HG03460 (cell line): ENCODE measurements around the gene ZNF750.

Source experiments
- ATAC-seq: cut with Tn5 transposase; IDR thresholded peaks from one replicate; pipeline ENCODE4 v1.9.1; 2021; ENCODE audit not compliant: unreplicated experiment

ZNF750 gene

DNA sequence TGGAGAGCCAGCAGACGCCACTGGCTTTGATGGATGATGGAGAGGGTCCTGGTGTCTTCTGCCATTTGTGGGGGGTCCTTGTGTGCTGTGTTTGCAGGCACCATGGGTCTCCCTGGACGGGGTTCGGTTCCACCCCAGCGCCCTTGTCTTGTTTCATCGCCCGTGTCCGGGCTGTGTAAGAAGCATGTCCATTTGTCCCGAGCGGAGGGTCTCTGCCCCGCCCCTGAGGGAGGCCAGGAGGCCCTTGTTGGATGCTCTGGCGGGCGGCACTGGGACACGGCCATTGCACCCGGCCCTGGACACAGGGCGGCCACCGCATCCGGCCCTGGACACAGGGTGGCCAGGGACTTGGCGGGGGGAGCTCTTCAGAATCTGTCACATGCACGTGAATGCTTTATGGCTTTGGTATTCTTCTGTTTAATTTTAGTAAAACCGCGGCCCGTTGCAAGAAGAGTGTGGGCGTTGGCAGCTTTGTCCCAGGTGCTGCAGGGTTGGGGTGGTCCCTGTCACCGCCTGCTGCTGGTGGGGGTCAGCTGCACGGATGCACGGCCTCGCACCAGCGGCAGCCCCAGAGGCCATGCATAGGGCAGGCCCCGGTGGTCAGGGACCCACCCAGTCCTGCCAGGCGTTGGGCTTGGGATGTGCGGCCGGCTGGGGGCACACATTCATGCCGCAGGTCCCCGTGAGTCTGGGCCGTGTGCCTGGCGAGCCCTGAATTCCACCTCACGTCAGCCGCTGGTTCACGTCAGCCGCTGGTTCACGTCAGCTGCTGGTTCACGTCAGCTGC, 21.0 kb upstream of the ZNF750 start:
- ATAC-seq: no peak

DNA sequence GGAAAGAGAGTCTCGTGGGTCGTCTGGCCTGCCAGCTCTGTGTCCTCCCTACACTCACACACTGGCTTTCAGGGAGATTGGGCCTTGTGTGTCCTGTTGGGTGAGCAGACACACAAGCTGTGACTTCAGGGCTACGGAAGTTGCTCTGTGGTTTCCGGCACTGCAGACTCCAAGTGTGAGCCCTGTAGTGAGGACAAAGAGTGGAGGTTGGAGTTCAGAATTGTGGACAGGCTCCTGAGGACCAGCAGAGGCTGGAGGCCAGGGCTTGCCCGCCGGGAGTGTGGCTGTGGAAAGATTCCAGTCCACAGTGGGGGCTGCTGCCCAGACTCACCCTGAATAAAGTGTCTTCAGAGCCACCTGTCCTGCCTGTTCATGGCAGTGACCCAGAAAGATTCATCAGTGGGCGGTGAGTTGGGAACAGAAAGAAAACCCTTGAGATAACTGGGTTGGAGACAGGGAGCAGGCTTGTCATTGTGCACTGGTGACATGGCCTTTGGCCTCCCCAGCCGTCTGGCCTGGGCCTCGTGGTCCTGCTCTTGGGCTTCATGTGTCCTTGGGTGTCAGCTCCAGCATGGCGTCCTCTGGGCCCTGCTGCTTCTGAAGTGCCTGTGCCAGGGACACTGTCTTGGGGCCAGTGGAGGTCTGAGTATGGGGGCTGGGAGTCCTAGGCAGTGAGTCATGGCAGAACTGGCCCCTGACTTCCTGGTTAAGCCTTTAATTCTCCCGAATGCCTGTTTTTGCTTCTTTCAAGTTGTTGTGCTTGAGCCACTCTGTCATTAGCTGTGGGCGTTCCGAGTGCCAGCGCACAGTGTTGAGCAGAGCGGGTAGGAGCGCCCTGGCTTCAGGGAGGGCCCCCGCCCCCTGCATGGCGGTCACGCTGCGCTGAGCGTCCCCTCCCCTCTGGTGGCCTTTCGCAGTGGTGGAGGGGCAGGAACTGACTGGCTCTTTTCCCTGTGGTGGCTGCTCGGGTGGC, 19.9 kb upstream of the ZNF750 start:
- ATAC-seq: no peak

DNA sequence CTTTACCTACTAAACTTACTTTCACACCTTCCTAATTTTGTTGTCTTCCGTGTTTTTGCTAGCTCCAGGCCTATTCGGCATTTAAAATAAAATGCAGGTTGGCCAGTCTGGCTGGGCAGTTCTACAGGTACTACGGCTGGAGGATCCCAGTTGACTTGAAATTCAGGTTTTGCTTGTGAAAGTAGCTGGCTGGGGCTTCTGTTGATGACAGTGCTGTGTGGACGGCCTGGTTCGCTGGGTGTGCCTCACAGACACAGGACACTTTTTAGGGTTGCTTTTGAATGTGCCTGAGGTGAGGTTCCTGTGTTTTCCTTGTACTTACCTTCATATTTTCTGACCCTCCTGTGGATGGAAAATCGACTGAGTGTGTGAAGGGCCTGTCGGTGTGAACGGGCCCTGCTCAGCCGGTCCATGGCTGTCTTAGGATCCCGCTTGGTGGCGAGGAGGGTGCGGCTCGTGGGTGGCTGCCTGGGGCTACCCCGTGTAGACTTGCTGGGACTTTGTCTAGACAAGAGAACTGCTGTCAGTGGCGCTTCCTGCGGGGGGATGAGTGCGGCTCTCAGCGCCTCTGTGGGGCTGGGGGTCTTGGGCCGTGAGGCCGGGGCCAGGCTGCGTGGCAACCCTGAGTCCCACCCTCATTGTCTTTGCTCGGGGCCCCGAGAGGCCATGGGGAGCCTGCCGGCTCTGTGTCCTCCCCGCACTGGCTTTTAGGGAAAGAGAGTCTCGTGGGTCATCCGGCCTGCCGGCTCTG, 18.7 kb upstream of the ZNF750 start:
- ATAC-seq: no peak

DNA sequence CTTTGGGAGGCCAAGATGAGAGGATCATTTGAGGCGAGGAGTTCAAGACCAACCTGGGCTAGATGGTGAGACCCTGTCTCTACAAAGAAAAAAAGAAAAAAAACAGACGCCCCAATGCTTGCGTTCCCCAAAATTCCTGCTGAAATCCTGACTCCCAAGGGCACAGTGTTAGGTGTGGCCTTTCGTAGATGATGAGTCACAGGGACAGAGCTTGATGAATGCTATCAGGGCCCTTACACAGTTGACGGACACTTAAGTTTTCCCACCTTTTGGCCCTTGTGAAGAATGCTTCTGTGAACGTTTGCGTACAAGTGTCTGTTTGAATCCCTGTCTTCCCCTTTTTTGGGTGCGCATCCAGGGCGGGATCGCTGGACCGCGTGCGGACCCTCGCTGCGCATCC, 16.5 kb upstream of the ZNF750 start:
- no peak for ATAC-seq

DNA sequence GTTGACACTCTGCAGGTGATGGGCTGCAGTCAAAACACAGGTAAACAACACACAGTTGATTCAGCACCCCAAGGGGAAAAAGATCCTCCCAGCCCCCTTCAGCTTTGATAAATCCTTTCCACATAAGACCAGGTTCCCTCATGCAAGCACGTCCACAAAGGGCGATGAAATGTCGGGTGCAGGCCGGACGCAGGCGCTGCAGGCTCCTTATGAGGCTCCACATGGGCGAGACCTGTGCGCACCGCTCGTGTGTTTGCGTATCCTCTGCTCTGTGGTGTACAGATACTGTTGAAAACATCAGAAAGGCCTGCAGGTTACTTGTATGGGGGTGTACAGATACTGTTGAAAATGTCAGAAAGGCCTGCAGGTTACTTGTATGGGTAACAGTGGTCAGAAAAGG, 14.4 kb upstream of the ZNF750 start:
- ATAC-seq: no peak

DNA sequence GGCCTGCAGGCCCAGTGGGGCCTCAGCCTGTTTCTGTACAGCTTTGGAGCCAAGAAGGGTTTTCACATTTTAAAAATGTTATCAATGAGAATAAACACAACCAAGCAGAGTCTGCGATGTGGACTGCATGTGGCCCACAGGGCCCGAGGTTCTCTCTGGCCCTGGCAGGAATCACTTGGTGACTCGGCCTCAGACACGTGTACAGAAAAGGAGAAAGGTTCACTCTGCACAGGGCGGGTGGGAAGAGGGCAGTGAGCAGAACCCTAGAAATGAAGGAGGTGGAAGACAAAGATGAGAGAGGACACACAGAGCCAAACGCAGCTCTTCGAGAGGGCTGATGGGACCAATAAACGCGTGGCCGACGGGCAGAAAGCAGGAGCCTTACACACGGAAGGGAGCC, 11.6 kb upstream of the ZNF750 start:
- no peak for ATAC-seq

DNA sequence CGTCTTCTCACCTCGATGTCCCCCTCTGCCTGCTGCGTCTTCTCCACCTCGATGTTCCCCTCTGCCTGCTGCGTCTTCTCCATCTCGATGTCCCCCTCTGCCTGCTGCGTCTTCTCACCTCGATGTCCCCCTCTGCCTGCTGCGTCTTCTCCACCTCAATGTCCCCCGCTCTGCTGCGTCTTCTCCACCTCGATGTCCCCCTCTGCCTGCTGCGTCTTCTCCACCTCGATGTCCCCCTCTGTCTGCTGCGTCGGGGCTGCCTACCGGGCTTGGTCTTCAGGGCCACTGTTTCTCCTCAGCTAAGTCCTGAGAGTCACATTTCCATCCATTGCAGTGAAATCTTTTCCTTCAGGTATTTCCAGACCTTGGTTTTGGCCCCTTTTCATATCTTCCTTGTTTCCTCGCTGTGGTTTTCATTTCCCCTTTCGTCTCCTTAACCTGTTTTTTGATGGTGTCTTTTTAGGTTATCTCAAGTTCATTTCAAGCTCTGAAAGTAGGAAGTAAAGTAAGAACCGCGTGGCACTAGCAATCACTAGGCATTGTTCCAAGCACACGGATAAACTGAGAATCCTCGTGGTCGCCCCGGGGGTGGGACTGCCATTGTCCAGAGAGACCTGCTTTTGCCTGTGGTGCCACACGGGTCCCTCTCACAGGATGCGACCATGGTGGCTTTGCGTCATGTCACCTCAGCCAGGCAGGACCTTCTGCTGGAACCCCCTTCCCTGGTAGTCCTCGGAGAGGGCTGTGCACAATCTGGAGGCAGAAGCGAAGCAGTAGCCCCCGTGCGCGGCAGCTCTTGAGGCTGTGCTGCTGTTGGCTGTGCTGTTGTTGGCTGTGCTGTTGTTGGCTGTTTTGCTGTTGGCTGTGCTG, 9.5 kb upstream of the ZNF750 start:
- no peak for ATAC-seq

DNA sequence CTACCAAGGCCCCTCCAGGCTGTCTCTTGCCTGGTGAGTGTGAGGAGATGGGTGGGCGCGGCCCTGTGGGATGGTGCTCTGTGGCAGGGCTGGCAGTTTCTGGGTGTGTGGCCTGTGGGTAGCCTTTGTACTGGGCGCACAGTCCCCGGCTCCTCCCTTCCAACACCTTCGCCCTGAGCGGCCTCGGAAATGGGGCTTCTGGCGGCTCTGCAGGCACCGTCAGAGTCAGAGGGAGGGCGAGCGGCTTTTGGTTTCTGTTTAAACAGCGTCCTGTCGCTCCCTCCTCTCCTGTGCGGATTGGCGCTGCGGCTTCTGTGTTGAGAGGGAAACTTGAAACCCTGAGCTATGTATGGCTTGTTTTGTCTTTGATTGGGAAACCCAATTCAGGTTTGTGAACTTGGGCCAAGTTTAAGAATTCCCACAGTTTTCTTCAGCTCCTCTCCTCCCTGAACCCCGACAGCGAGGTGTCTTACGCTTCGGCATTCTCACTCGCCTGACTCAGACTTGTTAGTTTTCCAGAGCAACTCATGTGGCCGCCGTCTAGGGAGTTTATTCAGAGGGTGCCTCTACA, 8.3 kb upstream of the ZNF750 start:
- ATAC-seq: no peak

DNA sequence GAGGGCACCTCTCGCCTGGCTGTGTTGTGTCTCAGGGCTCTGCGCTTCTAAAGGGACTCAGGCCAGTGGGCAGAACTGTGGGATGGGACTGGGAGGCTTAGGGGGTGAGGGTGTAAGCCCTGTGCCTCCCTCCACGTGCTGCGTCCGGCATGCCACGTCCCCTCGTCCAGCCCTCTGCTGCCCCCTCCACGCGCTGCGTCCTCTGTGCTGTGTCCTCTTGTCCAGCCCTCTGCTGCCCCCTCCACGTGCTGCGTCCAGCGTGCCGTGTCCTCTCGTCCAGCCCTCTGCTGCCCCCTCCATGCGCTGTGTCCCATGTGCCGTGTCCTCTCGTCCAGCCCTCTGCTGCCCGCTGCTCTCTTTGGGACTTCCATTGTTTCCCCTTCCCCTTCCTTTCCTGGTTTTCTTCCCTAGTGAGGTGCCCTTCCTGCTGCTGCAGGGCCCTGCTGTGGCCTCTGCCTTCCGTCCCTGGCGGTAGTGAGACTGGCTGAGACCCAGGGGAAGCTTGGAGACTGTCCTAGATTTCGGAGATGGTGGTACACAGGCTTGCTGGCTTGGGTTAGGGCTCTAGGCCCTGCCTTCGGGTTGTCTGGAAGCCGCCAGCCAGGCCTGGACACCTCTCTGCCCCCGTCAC, 6.4 kb upstream of the ZNF750 start:
- no peak for ATAC-seq

DNA sequence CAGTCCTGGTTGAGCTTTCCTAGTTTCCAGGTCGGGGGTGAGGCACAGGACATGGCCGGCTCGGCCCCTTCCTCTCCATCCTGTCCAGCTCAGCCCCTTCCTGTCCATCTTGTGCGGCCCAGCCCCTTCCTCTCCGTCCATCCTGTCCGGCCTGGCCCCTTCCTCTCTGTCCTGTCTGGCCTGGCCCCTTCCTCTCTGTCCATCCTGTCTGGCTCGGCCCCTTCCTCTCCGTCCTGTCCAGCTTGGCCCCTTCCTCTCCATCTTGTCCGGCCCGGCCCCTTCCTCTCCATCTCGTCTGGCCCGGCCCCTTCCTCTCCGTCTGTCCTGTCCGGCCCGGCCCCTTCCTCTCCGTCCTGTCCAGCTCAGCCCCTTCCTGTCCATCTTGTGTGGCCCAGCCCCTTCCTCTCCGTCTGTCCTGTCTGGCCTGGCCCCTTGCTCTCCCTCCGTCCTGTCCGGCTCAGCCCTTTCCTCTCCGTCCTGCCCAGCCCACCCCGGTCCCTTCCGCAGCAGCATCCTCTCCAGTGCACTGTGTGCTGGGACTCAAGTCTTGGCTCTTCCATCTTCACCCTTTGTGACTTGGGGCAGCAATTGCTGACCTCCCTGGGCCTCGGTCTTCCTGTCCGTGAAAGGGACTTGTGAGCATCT, 5.5 kb upstream of the ZNF750 start:
- no peak for ATAC-seq

DNA sequence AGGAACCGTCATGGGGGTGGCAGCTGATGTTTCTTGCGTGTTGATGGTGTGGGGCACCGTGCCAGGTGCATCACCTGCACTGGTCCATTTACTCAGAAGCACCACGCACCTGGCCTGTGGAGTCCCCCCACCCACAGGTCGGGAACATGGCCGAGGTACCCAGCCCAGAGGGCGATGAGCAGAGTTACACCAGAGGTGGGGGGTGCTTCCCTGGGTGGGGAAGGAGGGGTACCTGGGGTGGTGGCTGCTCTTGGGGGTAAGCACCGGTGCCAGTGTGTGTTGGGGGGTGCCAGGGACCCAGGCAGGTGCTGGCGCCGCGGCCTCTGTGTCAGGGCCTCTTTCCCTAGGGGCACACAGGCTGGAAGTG, 5.0 kb upstream of the ZNF750 start:
- ATAC-seq: no peak

DNA sequence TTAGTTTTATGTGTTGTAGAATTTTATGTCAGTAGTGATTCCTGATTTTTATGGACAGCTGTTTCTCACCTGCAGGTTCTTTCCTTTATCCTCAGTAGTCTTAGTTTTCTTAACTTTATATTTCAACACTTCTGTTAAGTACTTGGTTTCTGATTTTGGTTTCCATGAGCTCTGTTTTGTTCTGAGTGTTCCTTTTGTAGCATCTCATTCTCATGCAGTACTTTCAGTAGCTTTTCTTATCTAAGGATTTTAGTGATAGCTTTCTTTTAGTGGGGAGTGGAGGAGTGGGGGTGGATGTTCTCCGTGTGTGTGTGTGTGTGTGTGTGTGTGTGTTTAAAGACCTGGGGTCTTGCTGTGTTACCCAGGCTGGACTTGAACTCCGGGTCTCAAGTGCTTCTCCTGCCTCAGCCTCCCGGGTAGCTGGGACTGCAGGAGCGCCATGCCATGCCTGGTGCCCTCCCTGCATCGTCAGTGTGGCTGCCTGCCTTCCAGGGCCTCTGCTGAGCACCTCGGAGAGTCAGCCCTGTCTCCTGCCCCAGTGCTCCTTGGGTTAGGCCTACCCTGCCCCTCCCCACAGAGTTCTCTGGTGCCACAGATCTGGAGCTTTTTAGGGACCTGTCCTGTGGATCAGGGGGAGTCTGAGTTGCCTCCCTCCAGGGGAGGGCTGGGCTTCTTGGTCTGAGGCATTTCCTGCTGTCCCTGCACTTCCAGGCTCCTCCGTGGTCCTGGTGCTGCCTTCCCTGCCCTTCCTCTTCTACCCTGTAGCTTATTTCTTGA, 4.3 kb upstream of the ZNF750 start:
- ATAC-seq: no peak

DNA sequence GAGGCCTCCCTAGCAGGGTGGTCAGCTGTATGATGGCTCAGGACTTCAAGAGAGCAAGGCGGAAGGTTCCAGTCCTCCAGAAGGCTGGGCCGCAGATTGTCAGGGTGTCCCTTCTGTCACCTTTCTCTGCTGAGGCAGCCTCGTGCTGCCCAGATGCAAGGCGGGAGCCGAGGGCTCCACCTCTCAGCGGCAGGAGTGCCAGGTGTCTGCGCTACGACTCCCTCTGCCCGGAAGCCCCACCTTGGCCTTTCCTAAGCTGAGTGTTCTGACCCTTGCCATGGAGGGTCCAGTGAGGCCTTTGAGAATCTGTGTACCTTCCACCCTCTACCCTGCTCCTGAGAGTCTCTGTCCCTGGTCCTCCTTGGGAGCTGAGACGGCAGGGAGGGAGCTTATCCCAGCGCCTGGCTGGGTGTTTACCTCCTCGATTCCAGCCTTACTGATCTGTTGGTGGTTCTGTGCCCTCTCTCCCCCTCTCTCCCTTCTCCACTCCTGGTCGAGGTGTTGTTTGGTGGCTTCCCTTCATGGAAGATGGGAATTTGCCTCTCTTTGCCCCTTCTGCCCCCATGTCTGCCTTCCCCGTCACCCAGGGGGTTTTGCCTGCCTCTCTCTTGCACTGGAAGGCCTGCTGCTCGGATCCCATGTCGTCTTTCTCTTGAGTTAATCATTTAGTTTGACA, 2.2 kb upstream of the ZNF750 start:
- ATAC-seq: no peak

DNA sequence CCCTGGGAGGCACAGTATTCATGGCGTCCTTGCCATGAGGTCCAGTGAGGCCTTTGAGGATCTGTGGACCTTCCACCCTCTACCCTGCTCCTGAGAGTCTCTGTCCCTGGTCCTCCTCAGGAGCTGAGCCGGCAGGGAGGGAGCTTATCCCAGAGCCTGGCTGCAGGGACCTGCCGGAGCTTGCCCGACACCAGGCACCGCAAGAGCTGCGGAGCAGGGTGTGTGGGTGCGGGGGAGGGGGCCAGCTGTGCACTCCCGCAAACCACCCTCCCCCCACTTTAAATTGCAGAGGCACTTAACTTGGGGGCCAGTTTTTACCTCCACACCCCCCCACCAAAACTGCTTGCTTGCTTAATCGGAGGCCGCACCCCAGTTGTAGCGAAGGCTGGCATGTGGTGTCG, 609 bp upstream of the ZNF750 start:
- no peak for ATAC-seq

DNA sequence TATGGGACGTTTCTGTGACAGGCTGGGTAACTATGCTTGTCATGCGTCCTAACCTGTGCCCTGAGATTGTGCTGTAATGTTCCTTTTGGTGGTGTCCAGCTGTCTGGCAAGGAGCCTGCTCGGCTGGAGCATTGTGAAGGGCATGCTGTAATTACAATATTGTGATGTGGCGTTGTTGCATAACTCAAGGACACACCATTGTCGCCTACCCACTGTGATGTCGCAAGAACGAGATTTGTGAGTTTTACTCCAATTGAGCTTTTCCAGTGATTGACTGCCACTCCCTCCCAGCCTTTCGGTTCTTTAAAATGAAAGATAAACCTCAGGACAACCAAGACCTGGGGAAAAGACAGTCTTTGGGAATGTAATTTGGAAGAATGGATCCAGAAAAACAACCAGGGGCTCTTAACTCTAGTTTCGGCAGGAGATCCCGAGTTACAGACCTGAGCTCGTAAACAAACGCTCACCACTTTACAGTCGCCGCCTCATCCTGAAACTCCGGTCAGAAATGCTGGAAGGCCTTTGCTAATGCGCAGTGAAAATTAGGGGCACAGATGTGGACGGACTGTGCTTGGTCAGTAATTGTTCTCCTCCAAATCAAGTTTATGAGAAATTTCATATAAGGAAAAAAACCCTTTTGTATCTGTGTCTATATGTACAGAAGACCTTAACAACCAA, 1.3 kb downstream of the ZNF750 start:
- ATAC-seq: no peak

DNA sequence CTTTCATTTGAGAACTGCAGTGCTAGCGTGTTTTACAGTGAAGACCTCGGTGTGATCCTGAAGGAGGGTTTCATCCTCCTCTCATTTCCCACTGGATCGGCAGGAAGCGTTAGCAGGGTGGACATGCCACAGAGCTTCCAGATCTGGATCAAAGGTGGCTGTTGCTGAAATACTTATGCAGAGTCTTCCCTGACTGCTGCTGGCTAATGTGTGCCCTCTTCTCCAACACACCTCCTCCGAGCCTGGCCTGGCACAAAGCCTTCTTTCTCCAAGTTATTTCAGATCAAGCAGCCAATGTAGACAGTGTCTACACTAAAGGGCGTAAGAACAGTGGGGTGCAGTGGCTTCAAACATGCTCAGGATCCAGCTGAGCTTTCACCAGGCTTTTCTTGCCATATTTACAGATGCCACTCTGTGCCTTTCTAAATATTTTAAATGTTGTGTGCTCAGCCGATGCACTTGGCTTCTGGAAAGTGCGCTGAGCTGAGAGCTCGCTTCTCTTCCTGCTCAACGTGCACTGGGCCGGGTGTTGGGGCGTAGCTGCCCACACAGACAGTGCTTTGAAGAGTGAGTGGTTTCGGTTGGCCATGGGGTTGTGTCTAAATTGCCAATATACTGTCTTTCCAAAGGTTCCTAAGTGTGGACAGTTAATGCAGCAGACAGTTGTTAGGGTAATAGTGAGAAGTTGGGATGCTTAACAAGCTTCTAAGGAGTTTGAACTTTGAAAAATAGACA, 2.1 kb downstream of the ZNF750 start:
- no peak for ATAC-seq
